ENCODE data around the gene MMP20.

GRCh38 chr11:102544594-102544993 lies 80.5 kb downstream of the MMP20 start:
- TF ChIP-seq CTCF (IDR thresholded peaks at IDR 0.05; ENCODE audit: extremely low read depth in 1 of 2, insufficient read depth in 1 of 2, low read depth in 1 of 2, low read length in 2 of 2) (no peak), POLR2A (IDR thresholded peaks at IDR 0.05; ENCODE audit: low read depth, low read length) (no peak)

All from endothelial cell of umbilical vein (primary cell).